Inferior parietal cortex (tissue), 1 donor: ENCODE data around the gene EHD1.

Experiments
- DNase-seq: peaks from one replicate; pipeline ENCODE4 v3.0.0-alpha.2; 2016; ENCODE audit errors: extremely low spot score

The EHD1 gene

DNA sequence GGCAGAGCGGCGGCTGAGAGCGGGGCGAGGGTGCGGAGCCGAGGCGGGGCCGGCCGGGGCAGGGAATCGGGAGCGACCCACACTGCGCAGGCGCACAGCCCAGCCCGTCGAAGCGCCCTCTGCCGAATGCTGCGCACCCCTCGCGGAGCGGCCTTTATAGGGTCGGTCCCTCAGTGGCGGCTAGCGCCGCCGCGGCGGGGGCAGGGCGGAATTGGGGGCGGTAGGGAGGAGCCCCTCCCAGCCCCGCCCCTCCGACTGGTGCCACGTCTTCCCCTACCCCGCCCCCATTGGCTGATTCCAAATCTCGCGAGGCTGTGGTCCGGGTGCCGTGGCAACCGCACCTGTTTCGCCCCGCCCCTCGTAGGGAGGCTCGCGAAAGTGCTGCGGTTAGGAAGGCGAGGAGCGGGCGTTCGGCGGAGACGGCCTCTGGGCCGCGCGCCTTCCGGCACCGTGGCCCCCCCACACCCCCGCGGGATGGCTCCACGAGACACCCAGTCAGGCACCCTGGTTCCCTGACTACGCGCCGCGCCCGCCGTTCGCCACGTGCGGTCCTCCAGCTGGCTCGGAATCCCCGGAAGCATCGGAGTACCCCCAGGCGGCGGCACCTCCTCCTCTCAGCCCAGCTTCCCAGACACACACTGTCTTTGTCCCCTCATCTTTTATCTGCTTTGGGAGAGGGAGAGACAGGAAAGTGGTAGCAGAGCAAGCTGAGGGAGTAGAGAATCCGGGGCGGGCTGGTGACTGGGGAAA lies at the start of gene EHD1:
TSS of gene EHD1 (minus strand) at position 128 of the 750 bp plus-strand sequence. CDS start 157 bp downstream, outside the sequence.
- DNase-seq: peak; percentile 96

DNA sequence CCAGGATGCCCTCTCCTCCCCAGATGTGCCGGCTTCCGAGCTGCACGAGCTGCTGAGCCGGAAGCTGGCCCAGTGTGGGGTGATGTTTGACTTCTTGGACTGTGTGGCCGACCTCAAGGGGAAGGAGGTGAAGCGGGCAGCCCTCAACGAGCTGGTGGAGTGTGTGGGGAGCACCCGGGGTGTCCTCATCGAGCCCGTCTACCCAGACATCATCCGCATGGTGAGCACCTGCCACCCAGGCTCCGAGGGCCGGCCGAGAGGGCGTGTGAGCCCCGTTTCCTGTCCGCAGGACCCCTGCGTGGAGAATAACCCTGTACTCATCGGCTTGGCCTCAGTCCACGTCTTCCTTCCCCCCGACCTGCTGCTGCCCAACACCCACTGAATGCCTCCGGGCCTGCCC lies 48.3 kb upstream of the EHD1 start:
- DNase-seq: no peak

DNA sequence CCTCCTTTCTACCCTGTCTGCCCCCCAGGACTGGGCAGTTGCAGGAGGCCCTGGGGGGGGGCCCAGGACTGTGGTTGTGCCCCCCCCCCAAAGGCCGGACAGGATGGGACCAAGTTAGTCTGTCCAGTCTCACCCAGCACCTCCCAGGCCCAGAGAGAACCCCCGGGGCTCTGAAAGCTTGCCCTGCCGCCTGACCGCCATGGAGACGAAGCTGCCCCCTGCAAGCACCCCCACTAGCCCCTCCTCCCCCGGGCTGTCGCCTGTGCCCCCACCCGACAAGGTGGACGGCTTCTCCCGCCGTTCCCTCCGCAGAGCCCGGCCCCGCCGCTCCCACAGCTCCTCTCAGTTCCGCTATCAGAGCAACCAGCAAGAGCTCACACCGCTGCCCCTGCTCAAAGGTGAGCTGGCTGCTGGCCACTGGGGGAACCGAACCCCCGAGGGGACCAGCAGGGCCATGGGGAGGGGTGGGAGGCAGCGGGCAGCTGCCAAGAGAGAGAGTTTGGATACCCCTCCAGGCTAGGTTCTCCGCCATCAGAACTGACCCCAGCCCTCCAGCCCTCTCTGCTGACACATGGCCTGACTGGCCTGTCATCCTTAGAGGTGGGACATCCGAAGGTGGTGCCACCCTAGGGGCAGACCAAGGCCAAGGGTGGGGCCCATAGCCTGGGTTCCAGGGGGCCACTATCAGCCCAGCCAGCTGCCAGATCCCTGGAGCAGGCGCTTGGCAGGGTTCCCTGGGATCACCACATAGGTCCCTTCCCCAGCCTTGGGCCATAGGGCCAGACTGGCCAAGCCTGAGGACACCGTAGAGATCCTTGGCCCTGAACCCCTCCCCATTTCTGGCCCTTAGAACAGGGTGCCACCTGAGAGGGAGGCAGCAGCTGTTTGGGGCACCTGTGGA lies 47.4 kb upstream of the EHD1 start:
- DNase-seq: no peak

DNA sequence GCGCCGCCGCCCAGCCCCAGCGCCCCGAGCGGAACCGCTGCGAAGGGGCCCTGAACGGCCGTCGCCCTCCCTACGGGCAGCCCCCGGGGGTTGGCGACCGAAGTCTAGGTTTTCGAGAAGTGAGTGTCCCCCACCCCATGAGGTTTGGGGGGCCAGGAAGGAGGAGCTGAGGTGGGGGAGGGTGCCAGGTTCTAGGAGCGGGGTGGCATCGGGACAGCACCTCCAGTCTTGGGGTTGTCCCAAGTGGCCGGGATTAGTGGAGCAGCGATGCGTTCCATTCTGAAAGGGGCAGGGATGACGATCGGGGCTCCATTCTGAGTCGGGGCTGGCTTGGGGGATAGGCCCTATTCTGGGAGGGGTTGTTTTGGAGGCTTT lies 46.5 kb upstream of the EHD1 start:
- no peak for DNase-seq

DNA sequence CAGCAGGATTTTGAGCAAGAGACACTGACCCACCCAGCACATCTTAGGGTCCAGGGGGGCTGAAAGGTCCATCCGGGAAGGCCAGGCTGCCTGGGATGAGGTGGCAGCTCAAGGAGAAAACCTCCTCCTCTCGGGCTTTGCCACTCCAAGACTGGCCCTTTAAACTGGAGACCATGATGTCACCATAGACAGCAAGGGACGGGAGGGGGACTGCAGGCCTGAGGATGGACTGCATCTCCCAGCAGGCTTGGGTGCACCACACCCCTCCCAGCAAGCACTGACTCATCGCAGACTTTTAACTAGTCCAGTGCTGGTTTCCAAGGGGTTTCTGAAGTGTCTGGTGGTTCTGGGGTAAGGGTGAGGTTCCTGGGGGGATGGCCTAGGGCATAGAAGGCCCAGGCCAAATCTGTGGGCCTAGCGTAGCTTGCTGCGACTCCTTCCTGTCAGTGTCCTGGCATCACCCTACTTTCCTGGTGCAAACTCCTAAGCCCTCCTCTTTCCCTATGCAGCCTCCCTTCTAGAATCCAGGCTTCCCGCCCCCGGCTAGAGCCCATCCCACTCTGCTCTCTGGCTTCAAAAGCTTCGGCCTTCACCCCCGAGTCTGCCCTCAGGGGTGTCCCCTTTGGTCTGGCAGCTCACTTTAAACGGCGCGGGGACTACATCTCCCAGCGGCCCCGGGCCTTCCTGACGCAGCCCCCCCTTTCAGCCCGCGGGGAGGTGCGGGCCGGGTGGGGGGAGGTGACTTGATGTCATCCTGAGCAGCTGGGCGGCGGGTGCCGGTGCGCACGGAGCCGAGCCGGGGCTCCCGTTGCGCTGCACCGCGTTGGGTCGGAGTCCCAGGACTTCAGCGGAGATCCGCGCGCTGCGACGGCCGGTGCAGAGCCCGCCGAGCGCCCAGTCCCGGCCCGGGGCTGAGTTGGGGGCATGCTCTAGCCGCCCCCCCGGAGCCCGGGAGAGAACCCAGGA lies 45.8 kb upstream of the EHD1 start, which contains the start of gene PPP2R5B:
TSS of gene PPP2R5B (plus strand) at position 746 of the 966 bp plus-strand sequence. CDS start 1,046 bp downstream, outside the sequence.
- peak; percentile 94 for DNase-seq

DNA sequence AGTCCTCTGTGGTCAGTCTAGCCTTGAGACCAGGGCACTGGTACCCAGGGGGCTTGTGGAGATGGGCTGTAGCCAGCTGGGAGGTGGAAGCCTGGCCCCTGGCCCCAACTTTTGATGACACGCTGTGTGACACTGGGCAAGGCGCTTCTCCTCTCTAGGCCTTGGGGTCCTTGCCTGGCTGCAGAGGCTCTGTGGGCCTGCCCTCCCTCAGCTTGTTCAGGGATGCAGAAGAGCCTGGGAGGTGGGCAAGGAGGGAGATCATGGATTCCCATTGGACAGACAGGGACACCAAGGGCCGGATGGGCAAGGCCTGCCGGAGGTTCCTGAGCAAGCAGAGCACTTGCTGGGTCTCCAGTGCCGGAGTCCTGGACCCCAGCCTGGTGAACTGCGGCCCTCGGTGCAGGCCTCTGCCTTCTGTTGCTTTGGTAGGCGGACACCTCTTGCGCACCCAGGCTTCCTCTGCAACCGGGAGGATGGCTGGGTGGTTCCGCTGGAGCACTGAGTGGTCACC lies 44.8 kb upstream of the EHD1 start:
- DNase-seq: no peak

DNA sequence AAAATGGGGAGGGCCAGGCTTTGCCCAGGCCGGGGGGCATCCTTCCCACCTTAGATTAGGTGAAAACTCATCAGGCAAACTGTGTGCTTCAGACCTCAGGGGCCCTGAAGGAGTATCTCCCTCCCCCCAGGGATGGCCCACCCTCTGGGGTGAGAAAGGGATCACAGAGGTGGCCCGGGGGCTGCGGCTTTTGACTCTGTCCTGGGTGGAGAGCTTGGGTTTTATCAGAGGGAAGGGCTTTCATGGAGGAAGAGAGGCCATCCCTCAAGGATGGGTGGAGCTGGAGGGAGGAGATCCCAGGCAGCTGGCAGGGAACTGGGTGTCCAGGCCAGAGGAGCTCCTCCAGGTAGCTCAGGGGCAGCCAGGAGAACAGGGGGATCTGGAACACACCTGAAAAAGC lies 43.0 kb upstream of the EHD1 start:
- no peak for DNase-seq

DNA sequence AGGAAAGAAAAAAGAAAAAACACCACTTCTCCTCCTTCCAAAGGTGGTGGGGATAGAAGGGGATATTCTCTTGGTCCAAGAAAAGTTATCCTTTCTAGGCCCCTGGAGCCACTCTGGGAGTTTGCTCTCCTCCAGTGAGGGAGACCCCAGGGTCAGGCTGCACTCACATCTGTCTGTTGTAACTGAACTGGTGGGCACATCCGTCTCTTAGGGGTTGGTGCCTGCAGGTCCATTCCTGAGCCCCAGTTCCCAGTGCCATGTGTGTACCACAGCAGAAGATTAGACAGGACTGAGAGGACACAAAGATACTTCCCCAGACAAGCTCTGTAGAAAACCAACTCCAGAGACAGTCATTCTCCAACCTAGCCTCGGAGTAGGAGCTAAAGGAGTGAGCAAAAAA lies 41.7 kb upstream of the EHD1 start:
- no peak for DNase-seq

DNA sequence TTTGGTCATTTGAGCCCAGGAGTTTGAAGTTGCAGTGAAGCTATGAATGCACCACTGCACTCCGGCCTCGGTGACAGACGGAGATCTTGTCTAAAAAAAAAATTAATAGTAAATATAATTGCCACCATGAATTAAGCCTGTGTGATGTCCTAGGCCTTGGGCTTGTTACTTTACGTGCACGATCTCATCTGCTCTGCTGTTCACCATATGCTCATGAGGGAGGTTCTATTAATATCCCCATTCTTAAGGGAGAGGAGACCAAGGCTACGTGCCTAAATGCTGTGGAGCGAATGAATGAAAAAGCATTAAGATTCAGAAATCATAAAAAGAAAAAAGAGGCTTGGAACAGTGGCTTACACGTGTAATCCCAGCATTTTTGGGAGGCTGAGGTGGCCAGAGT lies 41.2 kb upstream of the EHD1 start:
- DNase-seq: peak; percentile 32

DNA sequence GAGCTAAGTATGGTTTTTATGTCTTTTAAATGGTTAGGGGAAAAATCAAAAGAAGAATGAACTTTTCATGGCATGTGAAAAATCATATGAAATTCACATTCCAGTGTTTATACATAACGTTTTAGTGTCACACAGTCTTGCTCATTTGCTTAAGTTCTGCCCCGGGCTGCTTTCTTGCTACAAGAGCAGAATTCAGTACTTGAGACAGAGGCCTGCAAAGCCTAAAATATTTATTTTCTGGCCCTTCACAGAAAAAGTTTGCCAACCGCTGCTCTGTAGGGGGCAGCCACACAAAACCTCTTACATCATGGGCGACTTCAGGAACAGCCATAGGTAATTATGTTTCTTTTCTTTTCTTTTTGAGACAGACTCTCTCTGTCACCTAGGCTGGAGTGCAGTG lies 39.6 kb upstream of the EHD1 start:
- peak; percentile 17 for DNase-seq

DNA sequence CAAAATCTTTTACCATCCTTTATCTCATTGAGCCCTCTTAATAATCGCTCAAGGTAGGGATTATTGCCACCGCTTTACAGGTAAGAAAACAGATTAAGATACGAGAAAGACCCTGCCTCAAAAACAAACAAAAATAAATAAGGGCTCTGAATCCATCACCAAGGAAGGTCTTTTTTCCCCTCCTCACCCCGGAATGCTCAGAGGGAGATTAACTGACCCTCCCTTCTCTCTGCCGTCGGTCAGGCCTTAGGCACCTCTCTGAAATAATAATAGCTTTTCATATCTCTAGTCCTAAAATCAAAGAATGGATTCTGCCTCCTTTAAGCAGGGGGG lies 39.2 kb upstream of the EHD1 start:
- DNase-seq: no peak

DNA sequence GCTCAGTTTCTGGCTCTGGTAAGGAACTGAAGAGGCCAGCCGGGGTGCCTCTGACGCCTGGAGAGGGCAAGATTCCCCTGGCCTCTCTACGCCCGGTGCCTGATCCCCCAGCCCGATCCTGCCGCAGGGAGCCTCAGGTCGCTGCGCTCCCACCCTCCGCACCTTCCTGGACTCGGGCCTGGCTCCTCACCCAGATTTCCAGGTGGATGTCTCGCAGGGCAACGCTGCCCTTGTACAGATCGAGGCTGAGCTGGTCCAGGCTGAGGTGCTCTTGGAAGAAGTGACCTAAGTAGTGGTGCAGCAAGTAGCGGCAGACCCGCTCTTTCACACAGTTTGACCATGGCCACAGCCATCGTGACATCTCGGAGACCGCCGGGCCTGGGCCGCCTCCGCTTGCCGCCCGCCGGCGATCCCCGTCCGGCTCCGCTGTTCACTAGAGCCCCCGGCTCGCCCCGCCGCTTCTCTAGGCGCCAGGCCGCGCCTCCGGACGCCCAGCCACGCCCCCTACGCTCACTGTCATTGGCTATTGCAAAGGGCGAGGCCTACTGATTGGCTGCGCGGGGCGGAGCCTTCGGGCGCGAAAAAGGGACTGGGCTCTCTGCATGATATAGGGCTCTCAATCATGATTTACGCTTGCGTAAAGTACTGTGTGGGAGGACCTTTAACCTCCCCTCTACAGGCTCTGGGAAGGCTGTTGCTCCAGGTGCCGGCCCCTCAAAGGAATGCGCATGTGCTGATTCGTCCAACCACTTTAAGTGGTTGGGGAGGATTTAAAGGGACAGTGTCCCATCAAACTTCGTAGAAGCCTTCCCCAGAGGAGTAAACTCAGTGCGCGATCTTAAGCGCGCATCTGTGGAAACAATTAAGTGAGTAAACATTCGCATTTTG lies 38.6 kb upstream of the EHD1 start, which contains the start of gene ATG2A:
TSS of gene ATG2A (minus strand) at position 435 of the 888 bp plus-strand sequence. CDS start at position 361, 74 bp downstream.
- DNase-seq: peak; percentile 99

DNA sequence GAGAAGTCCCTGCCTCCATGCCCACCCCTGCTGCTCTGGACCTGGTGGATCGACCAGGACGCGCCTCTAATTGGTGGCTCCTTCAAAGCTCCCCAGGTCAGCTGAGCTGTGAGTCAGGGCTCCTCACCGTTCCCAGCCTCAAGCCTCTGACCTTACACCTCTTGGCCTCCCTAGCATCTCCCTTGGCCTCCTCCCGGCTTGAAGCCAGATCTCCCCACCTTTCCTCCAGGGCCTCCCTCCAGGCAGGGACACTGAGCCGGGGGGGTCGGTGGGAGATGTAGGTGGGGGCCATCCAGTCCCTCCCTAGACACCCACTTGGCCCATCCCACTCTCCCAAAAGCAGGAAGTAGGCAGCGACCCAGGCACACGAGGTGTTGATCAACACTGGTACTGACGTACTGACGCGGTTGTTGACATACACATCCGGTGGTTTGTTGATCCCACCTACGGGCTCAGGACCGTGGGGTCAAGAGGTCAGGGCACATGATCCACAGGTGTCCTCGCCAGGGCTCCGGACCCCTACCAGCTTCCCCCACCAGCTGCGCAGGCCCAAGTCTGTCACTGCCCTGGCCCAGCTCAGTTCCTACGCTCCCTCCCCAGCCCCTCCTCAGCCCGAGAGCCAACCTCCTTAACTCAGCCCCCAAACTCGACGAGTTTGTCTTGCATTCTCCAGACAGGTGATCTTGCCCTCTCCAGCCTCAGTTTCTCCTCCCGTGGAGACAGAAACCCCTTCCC lies 37.8 kb upstream of the EHD1 start:
- no peak for DNase-seq

DNA sequence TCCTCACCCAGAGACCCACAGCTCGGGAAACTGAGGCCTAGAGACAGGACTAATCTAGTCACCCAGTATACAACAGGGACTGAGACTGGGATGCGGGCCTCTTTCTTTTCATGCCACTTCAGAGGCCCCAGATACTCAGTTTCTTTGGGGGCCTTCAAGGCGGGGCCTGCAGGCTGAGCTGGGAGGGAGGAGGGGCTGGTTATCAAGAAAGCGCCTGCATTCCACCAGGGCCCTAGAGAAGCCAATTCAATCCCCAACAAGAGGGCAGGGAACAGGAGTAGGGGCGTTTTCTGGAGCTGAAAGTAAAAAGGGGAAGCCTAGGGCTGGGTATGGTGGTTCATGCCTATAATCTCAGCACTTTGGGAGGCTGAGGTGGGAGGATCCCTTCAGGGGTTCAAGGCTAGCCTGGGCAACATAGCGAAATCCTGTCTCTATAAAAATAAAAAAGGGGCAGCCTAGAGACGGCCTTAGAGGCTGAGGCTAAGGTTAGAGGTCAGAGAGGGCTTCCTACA lies 37.0 kb upstream of the EHD1 start:
- no peak for DNase-seq

DNA sequence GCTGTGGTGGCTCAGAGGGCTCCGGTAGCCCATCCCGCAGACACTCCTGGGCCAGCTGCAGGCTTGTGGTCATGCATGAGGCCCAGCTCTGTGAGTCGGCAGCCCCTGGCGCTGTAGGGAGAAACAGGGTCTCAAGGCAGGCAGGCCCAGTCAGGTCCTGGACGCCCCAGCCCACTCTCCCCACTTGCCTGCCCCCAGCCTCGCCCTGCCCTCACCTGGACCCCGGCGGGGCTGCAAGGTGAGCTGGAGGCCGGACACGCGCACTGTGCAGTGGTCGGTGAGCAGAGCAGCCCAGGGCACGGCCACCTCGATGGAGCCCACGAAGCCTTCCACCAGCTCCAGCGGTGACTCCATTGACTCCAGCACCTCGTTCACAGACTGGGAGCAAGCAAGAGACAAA lies 35.7 kb upstream of the EHD1 start:
- no peak for DNase-seq

DNA sequence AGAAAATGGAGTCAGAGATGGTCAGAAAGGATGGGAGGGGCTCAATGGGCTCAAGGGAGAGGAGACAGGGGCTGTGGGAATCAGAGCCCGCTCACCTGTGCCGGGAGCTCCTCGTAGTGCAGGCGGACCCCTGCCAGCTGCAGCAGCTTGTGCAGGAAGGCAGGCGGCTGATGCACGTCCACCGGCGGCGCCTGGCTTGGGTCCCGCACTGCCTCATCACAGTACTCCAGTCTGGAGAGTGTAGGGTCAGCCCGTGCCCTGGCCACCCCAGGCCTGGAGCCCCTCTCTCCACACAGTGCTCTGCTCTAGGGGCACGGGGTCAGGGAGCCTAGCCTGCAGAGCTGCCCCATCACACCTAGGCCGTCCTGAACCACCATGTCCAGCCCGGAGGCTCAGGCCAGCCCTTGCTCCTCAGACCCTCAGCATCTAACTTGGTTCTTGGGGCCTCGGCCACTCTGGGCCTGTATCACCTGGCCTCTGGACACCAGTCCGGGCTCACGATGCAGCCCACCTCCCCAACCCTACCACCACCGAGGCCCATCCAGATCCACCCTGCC lies 34.8 kb upstream of the EHD1 start:
- DNase-seq: no peak

DNA sequence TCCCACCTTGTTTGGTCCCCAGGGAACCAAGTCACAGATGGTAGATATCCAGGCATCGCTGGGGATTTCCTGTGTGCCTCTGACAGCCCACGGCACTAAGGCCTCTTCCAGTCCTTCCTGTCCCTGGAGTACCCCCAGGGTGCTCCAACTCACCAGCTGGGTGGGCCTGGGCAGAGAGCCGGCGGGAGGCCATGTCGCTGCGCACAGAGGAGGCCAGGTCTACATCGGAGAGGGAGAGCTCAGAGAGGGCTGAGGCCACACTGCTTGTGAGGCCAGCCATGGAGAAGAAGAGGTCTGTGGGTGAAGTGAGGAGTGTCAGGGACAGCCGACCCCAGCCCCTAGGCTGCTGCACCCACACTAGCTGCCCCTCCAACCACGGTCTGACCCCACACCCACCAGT lies 33.3 kb upstream of the EHD1 start:
- DNase-seq: no peak

DNA sequence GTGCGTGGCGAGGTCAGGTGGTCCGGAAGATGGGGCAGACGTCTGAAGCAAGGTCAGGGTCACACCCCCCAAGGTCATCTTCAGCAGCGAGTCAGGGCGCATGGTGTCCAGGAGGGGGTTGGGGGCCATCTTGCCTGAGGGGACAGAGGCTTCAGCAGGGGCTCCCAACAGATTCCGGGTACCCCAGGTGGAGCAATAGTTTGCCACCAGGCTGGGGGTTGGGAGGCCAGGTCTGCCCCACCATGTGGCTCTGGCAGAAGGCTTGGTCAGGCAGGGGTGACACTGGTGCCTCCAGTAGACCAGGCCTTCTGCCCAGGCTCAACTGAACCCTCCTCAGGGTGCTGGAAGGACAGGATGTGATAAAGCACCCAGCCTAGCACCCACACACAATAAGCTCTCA lies 32.7 kb upstream of the EHD1 start:
- no peak for DNase-seq

DNA sequence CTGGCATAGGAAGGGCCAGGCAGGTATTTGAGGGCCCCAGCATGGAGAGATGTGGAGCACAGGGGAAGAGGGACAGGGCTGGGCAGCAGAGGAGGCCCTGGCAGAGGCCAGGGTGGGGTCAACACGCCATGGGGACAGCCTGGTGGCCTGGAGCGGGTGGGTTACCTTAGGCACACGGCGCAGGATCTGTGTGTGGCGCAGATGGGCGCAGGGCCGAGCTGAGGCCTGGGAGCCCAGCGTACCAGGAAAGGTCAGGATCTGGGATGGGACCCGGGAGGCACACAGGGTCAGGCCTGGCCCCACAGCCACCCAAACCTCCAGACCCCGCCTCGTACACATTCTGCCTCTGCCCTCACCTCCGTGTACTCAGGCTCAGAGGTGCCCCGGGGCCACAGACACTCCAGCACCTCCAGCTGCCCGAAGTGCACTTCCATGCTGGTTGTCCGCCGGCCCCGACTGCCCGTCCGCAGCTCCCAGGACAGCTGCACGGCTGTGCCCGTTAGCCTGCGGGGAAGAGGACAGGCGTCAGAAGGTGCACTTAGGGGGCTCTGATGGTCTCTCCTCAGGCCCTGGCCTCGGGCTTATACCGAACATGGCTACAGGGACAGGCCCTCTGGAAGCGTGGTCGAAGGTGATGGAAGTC lies 32.2 kb upstream of the EHD1 start:
- no peak for DNase-seq
